HG03135 (cell line): Measurements from ENCODE around the gene ZNF710.

Experiments used
- ATAC-seq: cut with Tn5 transposase; IDR thresholded peaks from one replicate; pipeline ENCODE4 v1.9.1; 2021; ENCODE audit warnings: mild to moderate bottlenecking, moderate library complexity; ENCODE audit not compliant: unreplicated experiment

The ZNF710 gene

DNA sequence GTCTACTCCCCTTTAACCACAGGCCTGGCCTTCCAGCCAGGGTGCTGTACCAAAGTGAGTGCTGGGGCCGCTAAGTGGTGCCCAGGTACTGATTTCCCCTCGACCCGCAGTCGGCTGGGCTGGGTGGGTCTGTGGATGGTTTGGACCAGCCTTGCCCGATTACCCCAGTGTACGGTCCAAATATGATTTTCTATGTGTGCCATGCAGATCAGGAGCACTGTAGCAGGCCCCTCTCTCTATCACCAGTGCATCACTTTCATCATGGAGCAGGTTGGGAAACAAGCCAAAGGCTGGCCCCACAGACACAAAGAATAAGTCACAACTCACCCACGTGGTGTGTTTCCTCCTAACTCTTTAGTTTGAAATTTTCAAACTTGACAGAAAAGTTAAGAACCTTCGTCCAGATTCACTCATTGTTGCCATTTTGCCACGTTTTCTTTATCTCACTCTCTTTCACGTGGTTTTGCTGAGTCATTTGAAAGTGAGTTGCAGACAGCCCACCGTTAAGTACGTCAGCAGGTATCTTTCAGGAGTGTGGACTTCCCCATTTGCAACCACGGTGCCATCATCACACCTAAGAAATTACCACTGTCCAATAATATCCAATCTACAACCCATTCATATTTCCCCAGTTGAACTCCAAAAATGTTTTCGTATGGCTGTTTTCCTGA is 37.0 kb downstream of the ZNF710 start:
- peak; percentile 53 for ATAC-seq

DNA sequence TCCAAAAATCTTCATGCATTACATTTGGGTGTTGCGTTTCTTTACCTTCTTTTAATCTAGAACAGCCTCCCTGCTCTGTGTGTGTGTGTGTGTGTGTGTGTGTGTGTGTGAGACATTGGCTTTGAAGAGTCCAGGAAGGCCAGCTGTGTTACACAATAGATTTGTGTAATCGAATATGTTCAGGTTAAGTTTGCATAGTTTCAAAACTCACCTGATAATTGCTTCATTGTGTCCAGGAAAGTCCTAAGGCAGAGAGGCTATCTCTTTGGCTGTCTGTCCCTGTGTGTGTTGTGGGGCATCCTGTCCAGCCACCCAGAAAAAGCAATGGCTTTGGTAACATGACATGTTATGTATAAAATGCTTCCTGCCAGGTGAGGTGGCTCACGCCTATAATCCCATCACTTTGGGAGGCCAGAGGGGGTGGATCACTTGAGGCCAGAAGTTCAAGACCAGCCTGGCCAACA is 37.5 kb downstream of the ZNF710 start:
- ATAC-seq: no peak

DNA sequence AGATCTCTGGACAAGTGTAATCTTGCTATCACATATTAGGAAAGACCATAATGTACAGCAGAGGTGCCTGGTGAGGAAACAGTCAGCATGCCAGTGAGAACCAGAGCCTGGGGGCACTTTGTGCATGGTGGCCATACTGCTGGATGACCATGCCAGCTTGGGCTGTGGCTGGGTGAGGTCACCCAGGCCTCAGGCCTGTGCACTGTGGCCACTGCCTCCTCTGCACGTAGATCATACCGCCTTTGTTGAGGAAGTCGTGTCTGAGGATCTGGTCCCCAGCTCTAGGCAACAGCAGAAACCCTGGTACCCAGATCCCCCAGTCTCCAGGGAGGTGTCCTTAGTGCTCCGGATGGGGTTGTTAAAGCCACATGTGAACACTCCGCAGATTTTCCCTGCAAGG is 38.9 kb downstream of the ZNF710 start:
- ATAC-seq: no peak

DNA sequence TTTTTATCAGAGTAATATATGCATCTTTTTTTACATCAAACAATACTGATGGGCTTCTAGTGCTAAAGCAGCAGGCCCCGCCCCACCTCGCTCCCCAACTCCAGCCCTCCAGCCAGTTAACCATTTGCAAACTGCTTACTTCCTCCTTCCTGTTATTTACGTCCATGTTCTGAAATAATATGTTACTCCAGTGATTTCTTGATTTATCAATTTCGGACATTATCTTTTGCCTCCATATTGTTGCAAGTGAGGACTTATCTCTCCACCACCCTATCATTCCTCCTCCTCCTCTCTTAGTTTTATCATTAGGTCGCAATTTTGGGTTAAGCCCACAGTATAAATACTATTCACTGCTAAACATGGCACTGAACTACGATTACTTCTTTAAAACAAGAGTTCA is 39.5 kb downstream of the ZNF710 start:
- no peak for ATAC-seq

DNA sequence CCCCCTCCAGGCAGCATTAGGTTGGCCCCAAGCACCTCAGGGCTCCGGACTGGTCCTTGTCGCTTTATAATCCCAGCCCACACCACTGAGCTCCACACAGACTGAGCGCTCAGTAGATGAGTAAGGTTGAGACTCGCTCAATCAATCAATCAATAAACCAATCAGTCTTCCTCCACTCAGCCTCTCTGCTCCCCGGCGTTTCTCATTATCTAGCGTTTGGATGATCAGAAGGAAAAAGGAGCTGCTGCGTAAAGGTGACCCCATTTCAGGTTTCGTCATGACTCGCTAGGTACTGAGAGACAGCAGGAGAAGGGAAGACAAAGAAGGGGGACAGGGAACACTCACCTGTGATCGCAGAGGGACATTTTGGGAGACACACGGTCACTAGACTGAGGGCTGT is 41.2 kb downstream of the ZNF710 start:
- ATAC-seq: no peak

DNA sequence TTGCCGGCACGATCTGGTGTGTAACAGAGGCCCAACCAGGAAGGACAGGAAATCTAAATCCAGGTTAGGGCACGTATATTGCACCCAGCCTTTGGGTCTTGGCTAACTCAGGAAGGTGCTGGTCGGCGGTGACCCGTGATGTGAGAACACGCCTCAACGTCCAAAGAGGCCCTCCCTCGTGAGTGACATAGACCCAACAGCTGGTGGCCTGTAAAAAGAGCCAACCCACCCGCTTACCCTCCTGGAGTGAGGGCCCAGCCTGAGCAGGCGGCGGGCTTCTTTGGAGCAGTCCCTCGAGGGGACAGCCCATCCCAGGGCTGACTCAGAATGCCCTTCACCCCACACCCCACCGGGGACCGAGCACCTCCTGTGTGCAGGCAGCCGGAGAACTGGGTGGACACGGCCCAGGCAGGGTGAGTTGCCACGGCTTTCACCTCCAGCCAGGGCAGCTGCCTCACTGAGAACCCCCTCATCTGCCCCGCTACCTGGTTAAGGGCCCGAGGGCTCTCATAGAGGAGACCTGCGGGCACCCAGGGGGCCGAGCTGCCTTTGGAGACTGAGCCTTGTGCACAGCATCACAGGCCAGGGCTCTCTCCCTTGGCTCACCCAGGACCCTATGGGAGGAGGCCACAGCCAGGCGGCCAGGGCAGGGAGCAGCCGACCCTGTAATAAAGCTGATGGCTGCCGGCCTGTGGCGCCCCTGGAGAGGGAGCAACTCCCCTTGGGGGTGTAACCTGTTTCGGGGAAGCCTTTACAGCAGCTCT is 41.8 kb downstream of the ZNF710 start:
- ATAC-seq: no peak

DNA sequence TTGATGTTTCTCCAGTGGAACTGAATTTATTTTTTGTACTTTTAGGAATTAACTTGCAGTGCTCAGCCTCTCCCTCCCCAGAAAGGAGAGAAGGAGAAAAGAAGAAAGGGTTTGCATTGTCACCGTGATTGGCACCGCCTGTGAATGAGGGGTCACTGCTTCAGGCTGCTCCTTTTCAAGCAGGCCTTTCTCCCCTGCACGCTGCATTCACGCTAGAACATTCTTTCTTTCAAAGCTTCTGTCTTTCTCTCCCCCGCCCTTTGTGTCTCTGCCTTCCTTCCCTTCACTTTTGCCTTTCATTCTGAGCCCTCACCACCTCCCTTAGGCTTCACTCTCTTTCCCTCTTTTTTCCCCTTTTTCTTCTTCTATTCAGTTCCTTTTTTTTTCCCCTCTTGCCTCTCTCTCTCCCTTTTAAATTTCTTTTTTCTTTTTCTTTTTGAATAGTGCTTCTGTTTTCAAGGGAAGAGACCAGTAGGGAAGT is 42.4 kb downstream of the ZNF710 start:
- no peak for ATAC-seq

DNA sequence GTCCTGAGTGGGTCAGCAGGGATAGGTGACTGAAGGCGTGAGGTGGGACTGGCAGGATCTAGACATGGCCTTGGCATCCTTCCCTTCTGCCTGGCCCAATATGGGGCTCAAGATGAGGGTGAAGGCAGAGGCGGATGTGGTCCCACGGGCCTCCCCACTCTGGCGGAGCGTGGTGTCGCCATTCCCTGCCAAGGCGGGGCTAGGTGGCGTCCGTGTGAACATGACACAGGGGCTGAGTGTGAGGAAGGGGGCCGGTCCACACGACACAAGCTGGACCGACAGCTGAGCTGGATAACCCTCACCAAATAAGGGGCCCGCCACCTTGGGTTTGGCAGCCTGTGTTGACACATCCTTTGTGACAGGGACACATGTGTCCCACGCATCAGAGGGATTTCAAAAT is 43.1 kb downstream of the ZNF710 start:
- ATAC-seq: no peak

DNA sequence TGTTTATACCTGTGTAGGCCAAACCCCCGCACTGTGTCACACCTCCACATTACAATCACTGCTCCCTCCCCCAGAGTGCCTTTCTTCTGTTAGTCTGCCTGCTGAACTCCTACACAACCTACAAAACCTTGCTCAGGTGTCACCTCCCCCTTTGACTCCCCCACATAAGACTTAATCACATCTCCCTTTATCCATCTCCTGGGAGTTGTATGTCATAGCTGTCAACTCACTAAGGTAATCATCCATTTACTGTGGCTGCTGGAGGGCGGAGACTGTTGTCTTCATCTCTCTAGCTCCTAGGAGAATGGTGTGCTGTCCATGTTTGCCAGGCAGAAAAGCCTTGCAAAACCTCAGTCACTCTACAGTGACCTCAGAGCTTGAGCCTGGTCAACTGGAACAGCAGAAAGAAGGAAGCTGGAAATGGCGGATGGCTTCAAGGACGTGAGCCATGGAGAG is 43.8 kb downstream of the ZNF710 start:
- no peak for ATAC-seq

DNA sequence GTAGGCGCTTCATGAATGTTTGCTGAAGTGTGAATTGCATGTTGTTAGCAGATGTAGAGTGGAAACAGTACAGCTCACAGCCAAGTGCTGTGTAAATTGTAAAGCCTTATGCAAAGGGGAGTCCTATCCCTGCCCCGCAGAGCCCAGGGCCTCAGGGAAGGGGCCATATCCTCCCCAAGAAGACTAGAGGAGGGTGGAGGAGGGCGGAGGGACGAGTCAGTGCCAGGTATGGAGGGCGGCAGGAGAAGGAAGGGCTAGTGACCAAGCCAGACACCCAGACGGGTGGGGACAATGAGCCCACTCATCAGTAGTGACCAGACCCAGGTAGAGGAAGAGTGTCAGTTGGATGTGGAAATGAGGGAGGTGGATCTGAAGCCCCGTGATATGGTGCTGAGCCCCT is 45.2 kb downstream of the ZNF710 start:
- ATAC-seq: no peak

DNA sequence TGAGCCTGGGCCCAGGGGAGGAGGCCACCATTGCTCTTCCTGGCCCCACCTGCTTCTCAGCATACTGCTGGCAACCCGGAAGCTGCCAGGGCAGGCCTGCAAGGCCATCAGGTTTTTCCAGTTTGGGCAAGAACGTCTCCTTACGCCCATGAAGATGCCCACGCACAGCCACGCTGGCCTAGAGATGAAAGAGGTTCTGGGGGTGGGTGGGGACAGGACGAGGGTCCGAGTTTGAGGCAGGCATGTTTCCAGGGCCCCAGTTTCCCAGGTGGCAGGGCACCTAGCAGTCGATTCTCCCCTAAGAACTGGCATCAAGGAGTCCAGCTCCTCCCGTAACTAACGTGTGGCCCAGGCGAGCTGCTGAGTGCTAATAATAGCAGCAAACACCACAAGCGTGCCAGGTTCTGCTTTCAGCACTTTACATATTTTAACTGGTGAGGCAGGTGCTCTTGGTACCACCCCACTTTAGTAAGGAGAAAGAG is 45.8 kb downstream of the ZNF710 start:
- ATAC-seq: no peak

DNA sequence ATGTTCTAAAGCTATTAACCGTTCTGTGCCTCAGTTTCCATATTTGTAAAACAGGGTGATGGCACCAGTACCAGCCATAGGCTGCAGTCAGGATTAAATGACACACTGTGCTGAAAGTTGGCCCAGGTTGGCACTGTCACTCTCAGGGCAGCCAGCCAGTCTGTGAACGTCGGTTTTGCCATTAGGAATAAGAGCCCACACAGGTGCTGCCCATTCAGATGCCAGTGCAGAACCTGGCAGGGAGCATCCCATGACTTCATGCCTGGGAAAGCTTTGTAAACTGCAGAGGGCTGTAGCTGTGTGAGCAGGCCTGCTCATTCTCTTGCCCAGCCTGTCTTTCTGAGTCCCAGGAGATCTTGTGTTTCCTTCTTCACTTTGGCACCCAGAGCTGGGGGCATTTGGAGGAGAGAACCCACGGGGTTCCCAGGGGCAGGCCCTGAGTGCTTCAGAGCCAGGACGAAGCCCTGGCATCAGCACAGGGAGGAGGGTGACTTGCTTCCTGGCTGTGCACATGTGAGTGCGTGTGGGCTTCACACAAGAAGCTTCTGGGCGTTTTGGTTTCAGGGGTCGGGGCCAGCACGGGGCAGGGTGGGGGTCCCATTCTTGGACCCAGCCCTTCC is 46.9 kb downstream of the ZNF710 start:
- no peak for ATAC-seq

DNA sequence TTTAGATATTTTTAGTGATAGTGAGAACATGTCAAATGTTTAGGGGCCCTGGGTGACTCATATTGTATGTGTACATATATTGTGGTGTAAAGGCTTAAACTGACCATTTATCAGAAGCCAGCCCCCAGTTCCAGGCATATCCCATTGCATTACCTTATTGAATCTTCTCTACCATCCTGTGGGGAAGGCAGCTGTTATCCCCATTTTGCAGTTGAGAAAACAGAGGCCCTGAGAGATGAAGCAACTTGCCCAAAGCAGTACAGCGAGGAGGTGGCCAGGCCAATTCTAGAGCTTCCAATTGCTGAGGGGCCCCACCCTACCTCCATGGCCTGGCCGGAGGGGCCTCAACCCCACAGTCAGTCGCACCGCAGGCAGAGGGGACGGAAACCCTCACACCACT is 47.9 kb downstream of the ZNF710 start:
- ATAC-seq: no peak

DNA sequence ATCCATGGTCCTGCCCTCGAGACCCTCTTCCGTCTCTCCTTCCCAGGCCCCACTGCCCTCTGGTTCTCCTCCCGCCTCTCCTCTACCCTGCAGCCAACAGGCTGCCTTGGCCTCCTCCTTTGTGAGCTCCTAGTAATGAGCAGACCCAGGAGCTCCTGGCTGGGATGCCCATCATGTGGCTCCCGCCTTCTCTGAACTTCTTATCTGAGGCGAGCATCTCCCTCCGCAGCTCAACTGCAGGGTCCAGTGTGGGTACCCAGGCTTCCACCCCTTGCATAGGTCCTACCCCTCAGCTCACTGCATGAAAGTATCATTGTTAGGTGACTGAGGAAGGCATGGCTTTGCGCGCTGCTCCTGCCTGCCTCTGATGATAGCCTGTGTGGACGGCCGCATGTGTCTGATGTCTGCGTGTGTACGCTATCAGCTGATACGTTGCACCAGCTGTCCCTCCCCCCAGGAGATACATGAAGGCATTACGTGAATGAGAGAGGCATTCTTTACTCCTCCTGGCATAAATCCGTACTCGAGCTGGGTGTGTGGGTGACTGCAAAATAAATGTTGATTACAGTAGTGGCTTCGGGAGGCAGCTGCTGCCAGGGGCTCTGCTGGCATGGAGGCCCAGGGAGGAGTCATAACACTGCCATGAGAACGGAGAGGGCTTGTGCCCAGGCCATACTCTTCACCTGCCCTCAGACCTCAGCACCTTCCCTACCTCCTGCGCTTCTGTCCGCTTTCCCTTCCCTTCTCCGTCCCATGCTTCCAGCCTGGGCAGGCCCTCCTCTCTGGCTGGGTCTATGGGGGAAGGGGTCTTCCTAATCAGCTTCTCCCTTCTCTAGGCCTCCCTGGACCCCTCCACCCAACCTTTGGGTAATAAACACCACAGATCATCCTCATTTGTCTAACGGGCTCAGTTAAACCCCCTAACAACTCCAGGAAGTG is 48.8 kb downstream of the ZNF710 start:
- ATAC-seq: no peak

DNA sequence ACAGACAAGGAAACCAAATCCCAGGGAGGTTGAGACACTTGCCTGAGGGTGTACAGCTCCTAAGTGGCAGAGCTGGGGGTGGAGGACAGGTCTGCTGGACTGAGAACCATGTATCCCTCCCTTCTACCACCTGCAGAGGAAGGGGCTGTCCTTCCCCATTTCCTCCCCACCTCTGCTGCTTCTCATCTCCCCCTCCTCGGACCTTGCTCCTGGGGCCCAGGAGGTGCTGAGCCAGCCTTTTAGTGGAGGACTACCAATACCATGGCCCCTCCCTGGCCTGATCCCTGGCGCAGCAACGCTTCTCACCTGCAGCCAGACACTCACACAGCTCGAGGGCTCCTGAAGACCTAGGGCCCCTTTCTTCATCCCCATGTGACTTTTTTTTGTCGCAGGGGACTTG is 50.8 kb downstream of the ZNF710 start:
- no peak for ATAC-seq

DNA sequence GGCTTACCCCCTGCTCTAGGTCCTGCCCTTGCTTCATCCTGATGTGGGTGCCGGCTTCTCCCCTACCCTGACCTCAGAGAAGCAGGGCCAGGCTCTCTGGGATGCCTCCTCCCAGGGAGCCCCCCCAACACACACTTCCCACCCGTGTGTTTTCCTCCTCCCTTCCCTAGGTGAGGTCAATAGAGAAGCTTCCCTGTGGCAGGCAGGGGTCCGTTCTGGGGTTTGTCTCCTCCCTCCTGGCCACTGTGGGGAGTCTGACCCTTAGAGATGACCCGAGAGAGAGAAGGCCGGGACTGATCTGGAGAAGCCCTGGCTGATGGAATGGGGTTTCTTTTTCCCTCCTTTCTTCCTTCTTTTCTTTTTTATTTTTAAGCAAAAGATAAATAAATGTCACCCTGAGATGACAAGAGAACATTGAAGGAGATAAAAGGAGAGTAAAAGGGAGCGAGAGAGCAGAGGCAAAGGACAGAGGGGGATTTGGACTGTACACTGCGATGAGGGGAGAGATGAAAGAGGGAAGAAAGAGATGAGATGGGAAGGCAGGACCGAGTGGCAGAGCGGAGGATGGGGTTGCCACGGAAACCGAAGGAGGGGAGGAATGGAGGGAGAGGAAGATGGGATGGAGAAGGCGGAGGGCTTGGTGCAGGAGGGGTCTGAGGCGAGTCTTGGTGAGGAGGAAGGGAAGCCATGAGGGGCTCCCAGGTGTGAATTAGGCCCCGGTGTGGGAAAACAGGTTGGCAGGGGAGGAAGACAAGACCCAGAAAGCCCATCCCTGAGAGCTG is 52.8 kb downstream of the ZNF710 start:
- ATAC-seq: no peak

DNA sequence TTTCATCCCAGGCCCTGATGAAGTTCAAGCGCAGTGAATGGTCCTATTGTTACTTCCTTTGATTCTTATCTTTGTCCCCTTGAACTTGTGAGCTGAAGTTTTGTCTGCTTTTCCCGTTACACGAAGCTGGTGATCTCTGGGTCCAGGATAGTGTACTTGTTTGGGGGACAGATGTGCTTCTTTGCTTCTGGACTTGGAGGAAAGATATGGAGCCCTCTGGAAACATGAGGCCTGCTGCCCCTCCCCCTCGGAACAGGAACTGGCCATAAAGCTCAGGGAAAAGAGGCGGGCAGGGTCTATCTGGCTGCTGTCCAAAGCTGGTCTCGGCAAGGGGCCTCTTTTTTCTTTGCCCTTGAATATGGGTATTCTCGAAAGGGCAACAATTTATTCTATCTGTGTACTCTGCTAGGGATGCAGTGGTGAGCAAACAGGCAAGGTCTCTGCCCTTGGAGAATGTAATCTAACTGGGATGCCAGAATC is 53.5 kb downstream of the ZNF710 start:
- no peak for ATAC-seq

DNA sequence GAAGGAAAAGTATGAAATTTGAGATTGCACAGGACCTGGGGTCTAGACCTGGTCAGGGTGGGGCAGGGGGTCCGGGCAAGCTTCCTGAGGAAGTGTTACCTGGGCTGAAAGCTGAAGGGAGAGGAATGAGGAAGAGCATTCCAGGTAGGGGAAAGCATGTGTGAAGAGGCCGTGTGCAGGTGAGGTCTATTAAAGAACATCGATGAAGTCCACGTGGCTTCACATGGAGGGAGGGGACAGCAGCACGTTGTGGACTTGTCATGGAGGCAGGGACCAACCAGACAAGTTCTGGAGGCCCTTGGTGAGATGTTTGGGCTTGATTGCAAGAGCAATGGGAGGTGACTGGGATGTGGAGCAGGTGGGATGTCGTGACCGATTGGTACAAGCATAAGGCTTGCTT is 54.1 kb downstream of the ZNF710 start:
- no peak for ATAC-seq

DNA sequence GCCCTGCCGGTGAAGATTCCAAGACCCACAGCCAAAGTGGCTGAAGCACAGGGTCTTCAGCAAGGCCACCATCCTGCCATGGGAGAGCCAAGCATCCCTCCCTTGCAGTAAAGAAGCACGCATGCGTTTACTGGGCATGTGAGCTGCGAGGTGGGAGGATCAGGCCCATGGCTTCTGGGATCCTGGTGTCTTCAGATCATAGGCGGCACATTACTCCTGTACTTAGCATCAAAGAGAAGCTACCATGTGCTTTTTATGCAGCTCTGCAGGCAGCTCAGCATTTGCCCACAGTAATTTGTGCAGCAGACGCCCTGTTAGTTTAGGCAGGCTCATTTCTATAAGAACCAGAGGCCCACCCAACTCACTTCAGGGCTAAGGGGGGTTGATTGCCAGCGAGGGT is 55.4 kb downstream of the ZNF710 start:
- no peak for ATAC-seq

DNA sequence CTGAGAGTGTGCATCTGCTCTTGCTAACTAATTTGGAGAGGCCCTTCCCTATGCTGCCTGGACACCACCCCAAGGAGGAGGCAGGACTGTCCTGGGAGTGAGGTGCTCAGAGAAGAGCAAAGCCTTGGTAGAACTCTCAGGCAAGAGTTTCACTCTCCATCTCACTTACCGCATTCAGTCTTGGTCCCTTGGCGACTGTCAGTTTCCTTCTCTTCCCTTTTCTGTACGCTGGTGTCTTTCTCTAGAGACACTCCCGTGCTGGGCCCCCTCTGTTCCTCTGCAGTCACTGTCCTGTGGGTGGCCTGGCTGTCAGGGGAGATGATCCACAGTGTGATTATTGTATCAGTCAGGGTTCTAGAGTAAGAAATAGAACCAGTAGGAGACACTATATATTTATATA is 57.2 kb downstream of the ZNF710 start:
- no peak for ATAC-seq
